Suprapubic skin (tissue), 4 donors: ENCODE results near the gene FOXN1. TPM values are rescaled to one million over a fixed set of nuclear protein-coding genes. Genes with fewer than 3 reads are reported as not detected.

Experiments
- DNase-seq, 2 donors: peaks; one replicate each; pipeline ENCODE4 v3.0.0-alpha.2; 2019; ENCODE audit warnings: low spot score in 2 of 2
- H3K27ac ChIP-seq: fragments of 200-600 bp; sonication (generic); one replicate; pipeline ENCODE4 v1.5.1; 2019
- H3K27me3 ChIP-seq: fragments of 200-600 bp; sonication (generic); one replicate; pipeline ENCODE4 v1.5.1; 2019
- H3K36me3 ChIP-seq: fragments of 200-600 bp; sonication (generic); one replicate; pipeline ENCODE4 v1.5.1; 2019
- H3K4me1 ChIP-seq: fragments of 200-600 bp; sonication (generic); one replicate; pipeline ENCODE4 v1.5.1; 2019
- H3K4me3 ChIP-seq: fragments of 200-600 bp; sonication (generic); one replicate; pipeline ENCODE4 v1.5.1; 2019; ENCODE audit warnings: mild to moderate bottlenecking
- H3K9me3 ChIP-seq: fragments of 200-600 bp; sonication (generic); one replicate; pipeline ENCODE4 v1.5.1; 2019
- CTCF ChIP-seq, 2 donors: fragments of 200-600 bp in 1 of 2; fragments of 450-650 bp in 1 of 2; sonication (generic) in 1 of 2; IDR thresholded peaks; one replicate each; pipeline ENCODE4 v1.5.1; 2016 to 2019; ENCODE audit warnings: antibody characterized with exemption in 2 of 2, mild to moderate bottlenecking in 1 of 2, moderate library complexity in 1 of 2
- EP300 ChIP-seq: sonication (generic); formaldehyde crosslinking; IDR thresholded peaks from one replicate; pipeline ENCODE4 v1.6.1; 2017; ENCODE audit warnings: antibody characterized with exemption
- POLR2A ChIP-seq, 2 donors: fragments of 450-650 bp; IDR thresholded peaks; one replicate each; pipeline ENCODE4 v1.6.1; 2017; ENCODE audit warnings: antibody characterized with exemption in 2 of 2, mild to moderate bottlenecking in 2 of 2, moderate library complexity in 2 of 2
- POLR2AphosphoS5 ChIP-seq, 3 donors: sonication (generic); formaldehyde crosslinking; IDR thresholded peaks; one replicate each; pipeline ENCODE4 v1.6.1; 2017; ENCODE audit warnings: antibody characterized with exemption in 3 of 3
- WGBS: methylation state at CpG from one replicate; pipeline ENCODE4 v1.1.5; 2018; 5-methylcytosine and 5-hydroxymethylcytosine counted together
- total RNA-seq, 4 donors: library from RNA; depleted of rRNA; stranded (reverse); fragments of >200 nt; gene quantifications; one replicate each; pipeline ENCODE4 v1.1.0, GENCODE V29; 2016

Gene FOXN1
- total RNA-seq, 4 donors from 2014 or later = 37.4 to 48.3 (median 38.3) TPM

- DNase-seq = no peak
- no peaks in the 10 kb centered on the region for H3K9me3 ChIP-seq
- TF ChIP-seq POLR2A (IDR thresholded peaks at IDR 0.05) (no peak), POLR2AphosphoS5 (IDR thresholded peaks at IDR 0.05) (no peak), CTCF (IDR thresholded peaks at IDR 0.05) (no peak), EP300 (no peak)
- peaks cover 54% of the 10 kb centered on the region for H3K36me3 ChIP-seq
- H3K27ac ChIP-seq = no peak overlapping the region
- H3K4me1 ChIP-seq = no peaks in the 10 kb centered on the region
- H3K27me3 ChIP-seq = no peaks in the 10 kb centered on the region
- 93% methylated on average over 3 of the region's 3 CpGs for WGBS
- H3K4me3 ChIP-seq = no peak overlapping the region
Measured at GRCh38 chr17:28563475-28563874, 57.3 kb downstream of the FOXN1 start.

DNA sequence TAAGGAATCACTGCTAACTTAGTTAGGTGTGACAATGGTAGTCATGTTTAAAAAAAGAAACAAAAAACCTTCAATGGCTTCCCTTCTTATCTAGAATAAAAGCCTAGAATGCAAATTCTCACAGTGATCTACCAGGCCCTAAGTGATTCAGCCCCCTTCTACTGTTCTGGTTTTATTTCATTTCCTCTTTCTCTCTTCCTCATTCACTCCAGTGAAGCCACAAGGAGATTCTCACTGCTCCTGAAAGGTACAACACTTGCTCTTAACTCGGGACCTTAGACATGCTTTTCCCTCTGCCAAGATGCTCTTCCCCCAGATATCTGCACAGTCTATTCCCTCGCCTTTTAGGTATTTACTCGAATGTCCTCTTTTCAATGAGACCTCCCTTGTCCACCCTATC lies 61.5 kb downstream of the FOXN1 start:
- no peak overlapping the region for H3K4me3 ChIP-seq
- DNase-seq = no peak
- TF ChIP-seq CTCF (IDR thresholded peaks at IDR 0.05) = no peak
- TF ChIP-seq EP300 = no peak
- TF ChIP-seq POLR2AphosphoS5 (IDR thresholded peaks at IDR 0.05) = no peak
- no peak for TF ChIP-seq POLR2A (IDR thresholded peaks at IDR 0.05)
- 85% methylated on average over 3 of the region's 3 CpGs for WGBS
- peaks cover 17% of the 10 kb centered on the region for H3K36me3 ChIP-seq
- H3K4me1 ChIP-seq = peaks cover 21% of the 10 kb centered on the region
- no peaks in the 10 kb centered on the region for H3K27me3 ChIP-seq
- no peak overlapping the region for H3K27ac ChIP-seq
- H3K9me3 ChIP-seq = no peaks in the 10 kb centered on the region

DNA sequence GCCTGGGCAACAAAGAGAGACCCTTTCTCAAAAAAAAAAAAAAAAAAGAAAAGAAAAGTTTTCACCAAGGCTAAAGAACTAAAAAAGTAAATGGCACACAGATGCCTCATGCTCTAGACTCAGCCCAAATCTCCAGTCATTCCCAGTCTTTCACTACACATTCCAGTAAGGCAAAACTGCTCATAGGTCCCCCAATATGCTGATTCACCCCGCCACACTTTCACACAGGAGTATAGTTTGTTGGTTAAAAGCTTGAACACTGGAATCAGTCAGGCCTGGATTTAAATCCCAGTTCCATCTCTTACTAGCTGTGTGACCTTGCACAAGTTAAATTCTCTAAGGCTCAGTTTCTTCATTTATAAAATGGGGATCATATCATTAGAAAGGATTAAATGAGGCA lies 63.3 kb downstream of the FOXN1 start:
- DNase-seq = no peak
- Histone ChIP-seq H3K27ac (no peak overlapping the region), H3K9me3 (no peaks in the 10 kb centered on the region), H3K27me3 (no peaks in the 10 kb centered on the region), H3K4me3 (no peak overlapping the region), H3K36me3 (no peaks in the 10 kb centered on the region), H3K4me1 (peaks cover 23% of the 10 kb centered on the region)
- TF ChIP-seq CTCF (IDR thresholded peaks at IDR 0.05) (no peak), POLR2AphosphoS5 (IDR thresholded peaks at IDR 0.05) (no peak), EP300 (no peak), POLR2A (IDR thresholded peaks at IDR 0.05) (no peak)
- 96% methylated on average over 1 of the region's 1 CpG for WGBS

DNA sequence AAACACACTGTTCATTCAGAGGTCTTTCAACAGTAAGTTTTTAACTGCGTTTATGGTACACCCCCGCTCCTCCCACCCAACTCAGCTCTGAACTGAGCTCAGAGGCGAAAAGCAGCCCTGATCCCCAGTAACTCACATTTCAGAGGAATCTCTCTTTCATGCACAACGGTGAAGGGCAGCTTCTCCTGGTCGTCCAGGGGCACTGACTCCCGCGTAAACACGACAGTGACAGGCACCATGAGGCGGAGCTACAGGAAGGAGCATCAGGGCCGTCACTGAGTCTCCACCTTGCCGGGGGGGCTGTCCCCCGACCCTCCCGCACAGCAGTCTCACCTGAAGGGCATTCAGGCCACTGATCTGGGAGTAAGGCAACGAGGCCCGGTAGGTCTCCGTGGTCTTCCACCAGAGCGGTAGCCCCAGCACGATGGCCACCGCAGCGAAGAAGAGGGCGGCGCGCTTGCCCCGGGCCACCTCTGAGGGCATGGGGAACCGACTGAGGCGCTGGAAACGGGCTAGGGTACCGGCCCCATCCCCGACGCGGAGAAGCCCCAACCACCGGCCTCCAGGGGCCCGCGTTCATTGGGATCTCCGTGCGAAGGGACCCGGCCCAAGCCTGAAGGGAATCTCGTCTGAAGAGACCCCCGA lies 64.7 kb downstream of the FOXN1 start:
- 1% methylated on average over 33 of the region's 39 CpGs for WGBS
- Histone ChIP-seq H3K9me3 (no peaks in the 10 kb centered on the region), H3K27ac (peak overlapping the region; percentile 47), H3K27me3 (no peaks in the 10 kb centered on the region), H3K4me1 (peaks cover 23% of the 10 kb centered on the region), H3K36me3 (no peaks in the 10 kb centered on the region), H3K4me3 (peak overlapping the region; percentile 97)
- TF ChIP-seq CTCF (IDR thresholded peaks at IDR 0.05) = no peak
- no peak for TF ChIP-seq POLR2A (IDR thresholded peaks at IDR 0.05)
- TF ChIP-seq POLR2AphosphoS5 (IDR thresholded peaks at IDR 0.05) = no peak
- no peak for TF ChIP-seq EP300
- DNase-seq = no peak

DNA sequence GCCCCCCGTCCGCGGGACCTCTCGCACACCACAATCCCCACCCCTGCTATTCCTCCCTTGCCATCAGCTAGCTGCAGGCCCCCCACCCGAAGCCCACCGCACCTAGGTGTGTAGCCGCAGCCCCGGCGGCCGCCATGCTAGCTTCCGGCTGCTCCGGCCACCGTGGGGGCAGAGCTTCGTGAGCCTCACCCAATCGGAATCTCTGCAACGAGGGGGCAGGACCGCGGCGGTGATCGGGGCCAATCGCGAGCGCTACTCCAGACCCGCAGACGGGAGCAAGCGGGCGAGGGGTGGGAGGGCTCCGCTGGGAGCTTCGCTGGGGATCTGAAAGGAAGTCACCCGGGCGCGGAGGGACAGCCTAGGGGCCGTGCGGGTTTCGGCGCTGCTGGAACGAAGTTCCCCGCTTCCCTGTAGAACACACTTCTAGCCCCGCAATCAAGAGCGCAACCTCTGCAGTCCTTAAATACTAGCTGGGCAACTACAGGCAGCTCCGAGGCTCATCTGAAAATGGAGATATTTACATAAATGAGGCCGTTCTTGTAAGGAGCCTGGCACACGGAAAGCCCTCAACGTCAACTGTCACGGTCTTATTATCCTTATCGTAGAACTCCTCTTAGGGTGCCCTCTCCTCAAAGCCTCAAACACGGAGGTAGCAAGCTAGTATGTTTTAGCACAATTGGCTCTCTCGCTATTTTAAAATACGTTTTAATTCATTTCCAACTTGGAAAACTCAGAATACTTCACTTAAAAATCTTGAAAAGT lies 65.4 kb downstream of the FOXN1 start, which contains the start of gene PIGS:
PIGS (minus strand) TSS at position 164 of the 762 bp plus-strand sequence; CDS start at position 136, 28 bp downstream.
- Histone ChIP-seq H3K27ac (peak within 1 kb of the TSS; percentile 47), H3K27me3 (no peaks in the 10 kb centered on the region), H3K9me3 (no peaks in the 10 kb centered on the region), H3K4me1 (peaks cover 26% of the 10 kb centered on the region), H3K4me3 (peak within 1 kb of the TSS; percentile 97), H3K36me3 (no peaks in the 10 kb centered on the region)
- TF ChIP-seq EP300 (no peak), POLR2AphosphoS5 (IDR thresholded peaks at IDR 0.05) (peak in 2 of 3 donors; percentile 20 to 34), CTCF (IDR thresholded peaks at IDR 0.05) (no peak), POLR2A (IDR thresholded peaks at IDR 0.05) (peak in 1 of 2 donors; percentile 58)
- peak; percentile 98 to 99 for DNase-seq
- WGBS = 1% methylated on average over 13 of the region's 49 CpGs
